Measurements from ENCODE around the gene PON1. TPM values are rescaled to one million over a fixed set of nuclear protein-coding genes. Genes with fewer than 3 reads are reported as not detected.

Gene PON1
- total RNA-seq, 4 donors from 2014 or later = not detected

DNA sequence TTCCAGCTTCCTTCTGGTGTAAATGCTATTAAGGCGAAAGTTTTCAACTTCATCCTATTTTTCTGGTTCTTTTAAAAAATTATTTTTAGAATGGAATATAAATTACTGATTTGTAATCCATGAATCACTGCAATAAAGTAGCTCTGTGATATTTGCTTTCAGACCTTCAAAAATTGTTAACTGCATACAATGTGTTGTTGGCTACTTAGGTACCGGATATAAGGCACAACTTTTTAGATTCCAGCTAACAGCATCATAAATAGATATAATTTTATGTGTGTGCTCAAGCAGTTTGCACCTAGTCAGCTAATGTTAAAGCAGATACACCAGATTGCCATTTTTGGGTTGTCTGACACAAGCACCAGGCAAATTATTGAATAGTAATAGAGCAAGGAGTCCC, 58.7 kb downstream of the PON1 start:
- no peak overlapping the region for H3K4me3 ChIP-seq (replicated peaks in 1 of 3)
- intact Hi-C loops (cut with DNase I) = no loop called here
- no peaks in the 10 kb centered on the region for H3K9me3 ChIP-seq
- no peak for TF ChIP-seq POLR2A (IDR thresholded peaks at IDR 0.05)
- TF ChIP-seq, protein P1, sequence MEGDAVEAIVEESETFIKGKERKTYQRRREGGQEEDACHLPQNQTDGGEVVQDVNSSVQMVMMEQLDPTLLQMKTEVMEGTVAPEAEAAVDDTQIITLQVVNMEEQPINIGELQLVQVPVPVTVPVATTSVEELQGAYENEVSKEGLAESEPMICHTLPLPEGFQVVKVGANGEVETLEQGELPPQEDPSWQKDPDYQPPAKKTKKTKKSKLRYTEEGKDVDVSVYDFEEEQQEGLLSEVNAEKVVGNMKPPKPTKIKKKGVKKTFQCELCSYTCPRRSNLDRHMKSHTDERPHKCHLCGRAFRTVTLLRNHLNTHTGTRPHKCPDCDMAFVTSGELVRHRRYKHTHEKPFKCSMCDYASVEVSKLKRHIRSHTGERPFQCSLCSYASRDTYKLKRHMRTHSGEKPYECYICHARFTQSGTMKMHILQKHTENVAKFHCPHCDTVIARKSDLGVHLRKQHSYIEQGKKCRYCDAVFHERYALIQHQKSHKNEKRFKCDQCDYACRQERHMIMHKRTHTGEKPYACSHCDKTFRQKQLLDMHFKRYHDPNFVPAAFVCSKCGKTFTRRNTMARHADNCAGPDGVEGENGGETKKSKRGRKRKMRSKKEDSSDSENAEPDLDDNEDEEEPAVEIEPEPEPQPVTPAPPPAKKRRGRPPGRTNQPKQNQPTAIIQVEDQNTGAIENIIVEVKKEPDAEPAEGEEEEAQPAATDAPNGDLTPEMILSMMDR (IDR thresholded peaks at IDR 0.05) = no peak
- H3K4me1 ChIP-seq = no peaks in the 10 kb centered on the region
- no peak overlapping the region for H3K27ac ChIP-seq
- no peaks in the 10 kb centered on the region for H3K36me3 ChIP-seq
- no peaks in the 10 kb centered on the region for H3K27me3 ChIP-seq
- no peak for DNase-seq
- 98 to 99% methylated on average over 2 of the region's 2 CpGs for WGBS, 2 donors

DNA sequence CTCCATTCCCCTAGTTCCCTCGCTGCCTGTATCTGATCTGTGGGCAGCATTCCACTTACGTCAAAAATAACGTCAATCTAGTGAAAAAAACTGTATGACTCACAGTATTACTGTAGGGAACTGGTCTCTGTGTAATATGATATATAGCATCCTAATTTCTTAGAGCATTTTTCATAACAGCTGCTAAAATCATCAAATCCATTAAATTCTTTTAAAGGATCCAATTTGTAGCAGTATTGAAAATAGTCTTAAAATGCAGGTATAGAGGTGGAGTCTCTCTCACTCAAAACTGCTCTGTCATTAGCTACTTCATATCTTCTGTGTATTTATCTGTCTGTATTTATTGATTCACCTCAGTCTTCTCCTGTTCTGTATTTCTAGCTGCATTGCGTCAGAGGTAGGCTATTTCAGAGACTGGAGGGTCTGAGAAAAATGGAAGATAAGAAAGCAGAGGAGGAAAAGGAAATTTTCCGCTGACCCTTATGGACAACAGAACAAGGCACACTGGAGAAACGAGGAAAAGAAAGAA, 59.9 kb downstream of the PON1 start:
- DNase-seq = no peak
- Histone ChIP-seq H3K27ac (no peak overlapping the region), H3K27me3 (no peaks in the 10 kb centered on the region), H3K4me3 (replicated peaks in 1 of 3) (no peak overlapping the region), H3K4me1 (no peaks in the 10 kb centered on the region), H3K9me3 (no peaks in the 10 kb centered on the region), H3K36me3 (no peaks in the 10 kb centered on the region)
- intact Hi-C loops (cut with DNase I) = no loop called here
- 82 to 88% methylated on average over 6 of the region's 6 CpGs for WGBS, 2 donors
- no peak for TF ChIP-seq POLR2A (IDR thresholded peaks at IDR 0.05)
- TF ChIP-seq, protein P1 (IDR thresholded peaks at IDR 0.05) = no peak

DNA sequence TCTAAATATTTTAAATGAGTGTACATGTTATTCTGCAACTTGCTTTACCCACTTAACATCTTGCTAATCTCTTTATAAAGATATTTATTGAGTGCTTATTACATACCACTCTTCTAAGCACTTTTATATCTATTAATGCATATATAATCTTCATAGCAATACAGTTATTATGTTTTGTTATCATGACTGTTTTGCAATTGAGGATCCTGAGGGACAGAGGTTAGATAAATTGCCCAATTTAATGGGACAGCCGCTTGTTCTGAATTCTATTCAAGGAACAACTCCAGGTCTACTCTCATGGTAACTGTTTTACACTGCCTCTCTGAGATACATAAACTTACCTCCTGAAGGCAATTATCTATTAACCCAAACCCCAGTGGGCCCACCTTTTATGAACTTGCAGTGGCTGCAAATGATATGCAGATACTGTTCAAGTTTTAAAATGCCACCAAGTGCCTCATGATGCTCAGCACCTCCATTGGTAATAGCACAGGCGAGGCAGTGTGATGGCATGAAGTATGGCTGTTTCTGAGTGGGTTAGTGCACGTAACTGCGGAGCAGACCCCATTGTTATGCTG, 60.5 kb downstream of the PON1 start:
- Histone ChIP-seq H3K27me3 (no peaks in the 10 kb centered on the region), H3K9me3 (no peaks in the 10 kb centered on the region), H3K27ac (no peak overlapping the region), H3K4me1 (no peaks in the 10 kb centered on the region), H3K36me3 (no peaks in the 10 kb centered on the region), H3K4me3 (replicated peaks in 1 of 3) (no peak overlapping the region)
- DNase-seq = no peak
- intact Hi-C loops (cut with DNase I) = no loop called here
- TF ChIP-seq, protein P1 (IDR thresholded peaks at IDR 0.05) = no peak
- no peak for TF ChIP-seq POLR2A (IDR thresholded peaks at IDR 0.05)
- WGBS, 2 donors = 87 to 97% methylated on average over 4 of the region's 4 CpGs

DNA sequence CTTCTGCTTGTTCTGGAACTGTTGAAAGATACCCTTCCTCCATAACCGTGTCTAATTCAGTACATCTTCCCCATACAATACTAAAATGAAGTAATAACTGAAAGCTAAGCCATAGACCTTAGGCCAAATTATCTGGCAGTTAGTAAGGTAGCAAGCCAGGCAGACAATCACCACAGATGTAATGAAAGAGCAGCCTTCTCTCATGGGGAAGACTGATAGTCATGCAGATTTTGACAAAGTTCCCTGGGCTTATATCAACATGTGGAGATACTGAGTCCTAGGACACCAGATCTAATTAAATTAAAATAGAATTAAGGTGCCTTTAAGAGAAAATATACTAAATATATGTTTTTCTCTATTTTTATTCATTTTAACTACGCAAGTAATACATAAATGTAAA, 61.5 kb downstream of the PON1 start:
- H3K9me3 ChIP-seq = no peaks in the 10 kb centered on the region
- TF ChIP-seq, protein P1 (IDR thresholded peaks at IDR 0.05) = no peak
- TF ChIP-seq POLR2A (IDR thresholded peaks at IDR 0.05) = no peak
- intact Hi-C loops (cut with DNase I) = no loop called here
- 95 to 97% methylated on average over 2 of the region's 2 CpGs for whole genome bisulfite sequencing, 2 donors
- H3K4me3 ChIP-seq (replicated peaks in 1 of 3) = no peak overlapping the region
- no peaks in the 10 kb centered on the region for H3K36me3 ChIP-seq
- no peak for DNase-seq
- H3K27me3 ChIP-seq = no peaks in the 10 kb centered on the region
- H3K27ac ChIP-seq = no peak overlapping the region
- no peaks in the 10 kb centered on the region for H3K4me1 ChIP-seq

DNA sequence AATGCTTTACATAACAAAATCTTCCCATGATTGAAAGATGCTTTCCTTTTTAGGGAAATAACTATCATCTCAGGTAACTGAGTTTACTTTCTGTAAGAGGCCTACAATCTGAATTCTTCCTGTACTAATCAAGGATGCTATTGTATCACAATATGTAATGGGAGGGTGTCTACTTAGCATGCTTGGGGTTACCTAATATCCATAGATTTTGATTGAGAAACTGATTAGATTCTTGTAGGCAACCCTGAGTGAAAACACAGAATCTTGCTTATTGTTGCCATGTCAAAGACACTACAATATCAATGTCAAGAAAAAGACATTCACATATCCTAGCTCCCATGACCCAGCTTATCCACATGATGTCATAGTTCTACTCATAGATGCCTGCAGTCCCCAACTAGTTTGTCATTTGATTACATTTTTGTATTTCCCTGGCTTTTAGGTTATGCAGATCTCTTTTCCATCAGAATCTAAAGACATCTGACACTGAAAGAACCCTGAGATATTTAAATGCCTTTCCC, 62.4 kb downstream of the PON1 start:
- TF ChIP-seq POLR2A (IDR thresholded peaks at IDR 0.05) = no peak
- TF ChIP-seq, protein P1 (IDR thresholded peaks at IDR 0.05) = no peak
- H3K27me3 ChIP-seq = no peaks in the 10 kb centered on the region
- no peaks in the 10 kb centered on the region for H3K36me3 ChIP-seq
- intact Hi-C loops (cut with DNase I) = no loop called here
- no peak overlapping the region for H3K27ac ChIP-seq
- no peak for DNase-seq
- no peak overlapping the region for H3K4me3 ChIP-seq (replicated peaks in 1 of 3)
- no peaks in the 10 kb centered on the region for H3K4me1 ChIP-seq
- H3K9me3 ChIP-seq = no peaks in the 10 kb centered on the region

All from thyroid gland (tissue), 4 donors.